GM19099 (cell line): Measurements from ENCODE around the gene TAPBPL.

Experiments
- POLR2A ChIP-seq: IDR thresholded peaks from 3 replicates; pipeline ENCODE4 v1.6.1; 2011; ENCODE audit warnings: low read depth; ENCODE audit not compliant: insufficient read length; ENCODE audit errors: extremely low read depth

Gene TAPBPL

DNA sequence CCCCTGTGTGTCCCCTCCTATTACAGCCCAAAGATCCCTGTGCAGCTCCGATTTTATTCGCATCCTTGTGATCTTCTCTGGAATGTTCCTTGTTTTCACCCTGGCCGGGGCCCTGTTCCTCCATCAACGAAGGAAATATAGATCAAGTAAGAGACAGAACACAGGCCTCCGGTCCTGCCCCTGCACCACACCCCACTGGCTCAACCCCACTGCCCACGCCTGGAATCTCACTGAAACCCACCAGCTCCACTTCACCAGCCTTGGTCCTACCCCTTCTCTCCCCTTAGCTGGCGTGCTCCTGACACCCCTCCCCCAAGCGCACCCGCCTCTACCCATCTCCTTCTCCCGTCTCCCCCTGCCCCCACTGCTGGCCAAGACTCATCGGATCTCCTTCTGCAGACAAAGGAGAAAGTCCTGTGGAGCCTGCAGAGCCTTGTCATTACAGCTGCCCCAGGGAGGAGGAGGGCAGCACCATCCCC lies 934 bp upstream of the TAPBPL start:
- TF ChIP-seq POLR2A = no peak

DNA sequence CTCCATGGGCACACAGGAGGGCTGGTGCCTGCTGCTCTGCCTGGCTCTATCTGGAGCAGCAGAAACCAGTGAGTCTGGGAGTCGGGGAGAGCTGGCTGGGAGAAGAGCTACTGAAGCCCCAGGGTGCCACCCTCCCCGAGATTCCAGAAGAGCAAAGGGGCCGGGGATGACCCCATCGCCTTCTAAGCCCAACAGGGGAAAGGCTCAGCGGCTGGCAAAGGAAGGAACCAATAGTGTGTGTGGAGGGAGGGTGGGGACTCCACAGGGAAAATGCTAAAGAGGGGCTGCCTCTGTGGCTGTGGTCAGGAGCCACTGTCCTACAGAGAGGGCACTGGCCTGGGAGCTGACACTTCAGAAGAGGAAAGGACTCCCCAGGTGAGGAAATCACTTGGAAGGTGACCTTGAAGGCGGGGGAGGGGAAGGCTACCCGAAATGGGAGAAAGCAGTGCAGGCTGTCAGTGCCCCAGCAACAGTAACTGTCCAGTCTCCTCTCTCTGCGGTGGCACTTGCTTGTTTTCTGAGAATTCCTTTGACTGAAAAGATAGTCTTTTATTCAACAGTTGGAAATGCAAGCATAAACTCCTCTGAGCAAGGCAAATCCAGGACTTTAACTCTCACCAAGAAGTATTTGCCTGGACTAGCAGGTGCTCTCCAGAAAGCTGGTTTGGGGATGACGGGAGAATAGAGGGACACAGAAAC lies 552 bp downstream of the TAPBPL start:
- TF ChIP-seq POLR2A = no peak

DNA sequence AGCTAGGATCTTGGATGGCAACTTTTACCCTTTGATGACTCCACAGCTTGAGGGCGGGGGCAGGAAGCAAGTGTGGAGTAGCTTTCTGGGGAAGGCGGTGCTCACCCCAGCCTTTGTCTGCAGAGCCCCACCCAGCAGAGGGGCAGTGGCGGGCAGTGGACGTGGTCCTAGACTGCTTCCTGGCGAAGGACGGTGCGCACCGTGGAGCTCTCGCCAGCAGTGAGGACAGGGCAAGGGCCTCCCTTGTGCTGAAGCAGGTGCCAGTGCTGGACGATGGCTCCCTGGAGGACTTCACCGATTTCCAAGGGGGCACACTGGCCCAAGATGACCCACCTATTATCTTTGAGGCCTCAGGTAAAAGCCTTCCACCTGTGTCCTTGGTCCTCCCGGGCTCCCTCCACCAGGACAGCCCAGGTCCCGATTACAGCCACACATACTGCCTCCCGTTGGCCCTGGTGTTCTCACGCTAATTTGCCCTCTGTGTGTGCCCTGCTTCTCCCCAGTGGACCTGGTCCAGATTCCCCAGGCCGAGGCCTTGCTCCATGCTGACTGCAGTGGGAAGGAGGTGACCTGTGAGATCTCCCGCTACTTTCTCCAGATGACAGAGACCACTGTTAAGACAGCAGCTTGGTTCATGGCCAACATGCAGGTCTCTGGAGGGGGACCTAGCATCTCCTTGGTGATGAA lies 1.2 kb downstream of the TAPBPL start:
- peak; percentile 36 for TF ChIP-seq POLR2A

DNA sequence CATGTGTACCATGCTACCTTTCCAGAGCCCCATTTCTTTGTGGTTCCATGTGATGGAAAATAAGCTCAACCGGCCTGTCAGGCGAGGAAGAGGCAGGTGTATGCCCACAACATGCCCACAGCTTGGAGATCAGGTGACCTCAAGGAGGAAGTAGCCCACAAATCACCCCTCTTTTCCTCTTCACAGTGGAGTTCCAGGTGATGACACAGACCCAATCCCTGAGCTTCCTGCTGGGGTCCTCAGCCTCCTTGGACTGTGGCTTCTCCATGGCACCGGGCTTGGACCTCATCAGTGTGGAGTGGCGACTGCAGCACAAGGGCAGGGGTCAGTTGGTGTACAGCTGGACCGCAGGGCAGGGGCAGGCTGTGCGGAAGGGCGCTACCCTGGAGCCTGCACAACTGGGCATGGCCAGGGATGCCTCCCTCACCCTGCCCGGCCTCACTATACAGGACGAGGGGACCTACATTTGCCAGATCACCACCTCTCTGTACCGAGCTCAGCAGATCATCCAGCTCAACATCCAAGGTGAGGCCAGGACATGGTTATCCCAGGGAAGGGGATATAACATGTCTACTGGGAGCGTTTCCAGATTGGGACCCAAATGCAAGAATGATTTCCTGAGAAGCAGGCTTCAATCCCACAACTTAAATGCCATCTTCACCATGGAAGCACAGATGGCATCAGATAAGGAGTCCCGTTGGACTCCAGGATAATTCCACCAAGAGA lies 5.5 kb downstream of the TAPBPL start:
- TF ChIP-seq POLR2A = no peak

DNA sequence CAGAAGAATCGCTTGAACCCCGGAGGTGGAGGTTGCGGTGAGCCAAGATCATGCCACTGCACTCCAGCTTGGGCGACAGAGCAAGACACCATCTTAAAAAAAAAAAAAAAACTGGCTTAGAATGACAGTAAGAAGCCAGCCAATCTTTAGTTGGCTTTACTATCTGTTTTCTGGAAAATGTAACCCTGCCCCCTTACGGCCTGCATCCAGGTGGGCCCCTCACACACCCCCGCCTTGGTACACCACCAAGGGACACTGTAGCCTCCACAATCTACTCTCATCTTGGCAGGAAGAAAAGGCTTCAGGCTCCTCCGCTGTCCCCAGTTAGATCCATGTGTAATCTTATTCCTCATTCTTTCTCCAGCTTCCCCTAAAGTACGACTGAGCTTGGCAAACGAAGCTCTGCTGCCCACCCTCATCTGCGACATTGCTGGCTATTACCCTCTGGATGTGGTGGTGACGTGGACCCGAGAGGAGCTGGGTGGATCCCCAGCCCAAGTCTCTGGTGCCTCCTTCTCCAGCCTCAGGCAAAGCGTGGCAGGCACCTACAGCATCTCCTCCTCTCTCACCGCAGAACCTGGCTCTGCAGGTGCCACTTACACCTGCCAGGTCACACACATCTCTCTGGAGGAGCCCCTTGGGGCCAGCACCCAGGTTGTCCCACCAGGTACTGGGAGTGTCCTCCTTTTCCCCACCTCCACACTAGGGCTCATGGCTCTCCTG lies 6.6 kb downstream of the TAPBPL start:
- peak; percentile 18 for TF ChIP-seq POLR2A

DNA sequence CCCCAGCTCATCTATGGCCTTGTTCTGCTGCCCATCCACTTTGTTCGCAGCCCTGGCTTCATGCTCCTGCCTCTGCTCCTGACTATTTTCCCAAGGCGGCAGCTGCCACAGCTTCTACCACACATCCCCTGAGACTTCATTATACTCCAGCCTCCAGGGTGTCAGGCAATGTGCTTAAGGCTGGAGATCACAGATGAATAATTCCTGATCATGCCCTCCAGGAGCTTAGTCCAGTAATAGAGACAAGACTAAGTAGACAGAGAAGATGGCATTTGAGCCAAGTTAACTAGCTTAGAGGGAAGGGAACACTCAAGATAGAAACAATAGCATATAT lies 7.1 kb downstream of the TAPBPL start:
- no peak for TF ChIP-seq POLR2A

DNA sequence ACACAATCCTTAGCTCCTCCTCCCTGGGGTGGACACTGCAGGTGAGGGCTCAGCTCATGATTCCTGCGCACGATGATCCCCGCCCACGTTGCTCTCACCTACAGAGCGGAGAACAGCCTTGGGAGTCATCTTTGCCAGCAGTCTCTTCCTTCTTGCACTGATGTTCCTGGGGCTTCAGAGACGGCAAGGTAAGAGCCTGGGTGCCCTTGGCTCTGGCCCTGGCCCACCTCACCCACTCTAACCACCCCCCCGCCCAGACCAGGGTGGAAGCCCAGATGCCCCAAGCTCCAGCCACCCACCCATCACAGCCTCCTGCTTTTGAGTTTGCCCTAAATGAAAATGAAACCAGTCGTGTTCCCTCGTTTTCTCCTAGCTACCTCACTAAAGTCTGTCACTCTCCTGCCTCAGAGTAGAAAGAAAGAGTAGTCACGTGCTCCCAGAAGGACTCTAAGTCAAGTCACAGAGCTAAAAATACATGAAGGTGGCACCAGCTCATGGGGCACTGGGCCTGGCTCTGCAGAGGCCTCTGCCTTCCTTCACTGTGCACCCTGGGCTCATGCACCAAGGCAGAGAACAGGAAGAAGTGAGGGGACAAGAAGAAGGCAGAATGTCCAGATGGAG lies 9.0 kb downstream of the TAPBPL start:
- no peak for TF ChIP-seq POLR2A

DNA sequence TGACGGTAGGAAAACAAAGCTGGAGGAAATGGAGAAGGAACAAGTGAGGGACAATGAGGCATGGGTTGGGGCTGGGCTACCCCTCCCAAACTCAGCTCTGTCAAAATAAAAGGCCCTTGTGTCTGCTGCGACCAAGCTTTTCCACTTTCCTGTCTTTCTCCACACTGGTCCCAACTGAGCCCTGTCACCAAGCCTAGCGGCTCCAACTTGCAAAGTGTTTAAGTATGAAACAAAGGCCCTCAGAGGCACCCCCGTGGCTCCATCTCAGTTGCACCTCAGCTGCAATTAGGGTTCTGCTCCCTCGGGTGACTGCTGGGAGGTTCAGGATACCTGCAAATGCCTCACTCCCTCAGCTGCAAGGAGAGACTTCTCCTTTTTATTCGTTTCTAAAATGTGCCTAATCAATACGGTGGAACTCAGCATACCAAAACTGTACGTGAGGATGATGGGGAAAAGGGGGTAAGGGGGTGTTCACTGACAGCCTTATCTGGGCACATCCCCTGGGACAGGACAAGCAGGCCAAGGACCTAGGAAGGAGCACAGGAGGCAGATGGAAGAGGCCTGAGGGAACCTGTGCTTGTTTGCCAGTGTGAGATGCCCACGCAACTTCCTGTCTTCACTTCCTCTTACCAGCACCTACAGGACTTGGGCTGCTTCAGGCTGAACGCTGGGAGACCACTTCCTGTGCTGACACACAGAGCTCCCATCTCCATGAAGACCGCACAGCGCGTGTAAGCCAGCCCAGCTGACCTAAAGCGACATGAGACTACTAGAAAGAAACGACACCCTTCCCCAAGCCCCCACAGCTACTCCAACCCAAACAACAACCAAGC lies 9.8 kb downstream of the TAPBPL start:
- TF ChIP-seq POLR2A = peak; percentile 62

DNA sequence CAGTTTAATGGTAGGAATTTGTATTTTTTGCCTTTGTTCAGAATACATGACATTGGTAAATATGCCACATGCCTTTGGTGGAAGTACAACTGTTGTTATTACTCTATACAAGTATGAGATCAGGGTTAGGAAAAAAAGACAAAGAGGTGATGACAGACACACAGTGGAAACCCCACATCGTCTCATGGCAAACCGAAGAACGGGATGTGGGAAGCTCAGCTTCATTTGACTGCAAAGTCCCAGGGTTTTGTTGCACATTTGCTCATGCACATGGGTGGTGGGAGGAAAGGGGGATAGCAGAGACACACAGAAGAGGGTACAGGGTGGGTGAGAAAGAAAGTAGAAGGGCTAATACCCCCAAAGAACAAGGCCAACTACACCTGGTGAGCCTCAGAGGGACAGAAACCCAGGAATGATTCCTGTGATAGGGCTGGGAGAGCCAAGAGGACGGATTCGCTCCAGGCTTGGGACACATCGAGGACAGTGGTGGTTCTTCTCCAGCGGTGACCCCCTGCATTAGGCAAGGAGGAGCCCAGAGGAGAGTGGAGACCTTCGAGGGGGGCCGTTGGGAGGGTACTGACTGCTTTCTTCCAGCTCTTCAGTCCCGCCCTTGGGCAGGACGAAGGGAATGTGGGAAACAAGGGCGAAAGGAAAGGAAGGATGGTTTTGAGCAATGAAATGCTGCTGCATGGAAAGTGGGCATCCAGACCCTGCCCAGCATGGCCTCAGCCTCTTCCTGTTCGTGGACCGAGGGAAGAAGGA lies 10.6 kb downstream of the TAPBPL start:
- no peak for TF ChIP-seq POLR2A

DNA sequence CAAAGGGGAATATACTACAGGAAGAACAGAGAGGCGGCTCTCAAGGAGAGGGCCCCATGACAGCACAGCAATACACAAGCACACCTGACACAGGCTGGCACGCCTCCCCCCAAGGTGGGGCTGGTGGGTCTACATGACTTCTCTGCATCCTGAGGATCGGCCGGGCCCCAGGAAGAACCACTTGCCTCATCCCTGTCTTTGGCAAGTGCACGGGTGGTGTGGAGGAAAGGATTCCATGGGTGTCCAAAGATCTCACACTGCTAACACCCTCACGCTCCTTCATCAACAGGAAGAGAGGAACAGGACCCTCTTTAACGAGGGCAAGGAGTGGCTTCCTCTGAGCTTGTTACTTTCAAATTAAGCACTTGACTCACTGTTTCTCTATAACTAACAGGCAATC lies 11.4 kb downstream of the TAPBPL start:
- TF ChIP-seq POLR2A = no peak

DNA sequence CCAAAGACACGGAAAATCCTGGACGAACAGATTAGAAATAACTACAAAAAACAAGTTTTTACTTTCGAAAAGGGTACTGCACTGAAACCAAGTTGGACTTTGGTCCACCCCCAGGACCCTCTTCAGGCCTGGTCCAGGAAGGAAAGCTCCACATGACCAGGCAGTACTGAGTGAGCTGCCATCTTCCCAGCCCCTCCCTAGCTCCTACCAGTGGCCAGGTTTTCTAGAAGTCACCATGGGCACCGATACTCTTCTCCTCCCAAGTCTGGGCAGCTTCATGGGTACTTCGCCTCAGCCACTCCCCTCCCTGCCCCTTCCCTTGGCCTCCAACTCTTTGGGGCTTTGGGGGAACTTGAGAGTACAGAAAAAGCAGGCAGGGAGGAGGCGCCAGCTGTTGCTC lies 12.0 kb downstream of the TAPBPL start:
- TF ChIP-seq POLR2A = no peak

DNA sequence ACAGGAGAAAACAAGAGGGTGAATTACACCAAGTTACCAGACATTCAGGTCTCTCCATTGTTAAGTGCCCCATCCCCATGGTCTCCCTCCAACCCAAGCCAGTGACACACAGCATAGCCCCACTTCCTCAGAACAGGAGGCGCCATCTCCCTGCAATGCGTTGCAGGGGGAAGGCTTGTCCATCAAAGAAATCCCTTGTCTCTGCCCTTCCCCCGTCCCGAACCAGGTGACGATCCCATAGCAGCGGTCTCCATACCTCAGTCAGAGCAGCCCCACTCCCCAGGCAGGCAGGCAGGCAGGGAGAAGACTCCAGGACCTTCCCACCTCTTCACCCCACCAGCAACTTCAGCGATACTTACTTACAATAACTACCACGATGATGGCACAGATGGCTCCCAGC lies 12.7 kb downstream of the TAPBPL start:
- peak; percentile 40 for TF ChIP-seq POLR2A

DNA sequence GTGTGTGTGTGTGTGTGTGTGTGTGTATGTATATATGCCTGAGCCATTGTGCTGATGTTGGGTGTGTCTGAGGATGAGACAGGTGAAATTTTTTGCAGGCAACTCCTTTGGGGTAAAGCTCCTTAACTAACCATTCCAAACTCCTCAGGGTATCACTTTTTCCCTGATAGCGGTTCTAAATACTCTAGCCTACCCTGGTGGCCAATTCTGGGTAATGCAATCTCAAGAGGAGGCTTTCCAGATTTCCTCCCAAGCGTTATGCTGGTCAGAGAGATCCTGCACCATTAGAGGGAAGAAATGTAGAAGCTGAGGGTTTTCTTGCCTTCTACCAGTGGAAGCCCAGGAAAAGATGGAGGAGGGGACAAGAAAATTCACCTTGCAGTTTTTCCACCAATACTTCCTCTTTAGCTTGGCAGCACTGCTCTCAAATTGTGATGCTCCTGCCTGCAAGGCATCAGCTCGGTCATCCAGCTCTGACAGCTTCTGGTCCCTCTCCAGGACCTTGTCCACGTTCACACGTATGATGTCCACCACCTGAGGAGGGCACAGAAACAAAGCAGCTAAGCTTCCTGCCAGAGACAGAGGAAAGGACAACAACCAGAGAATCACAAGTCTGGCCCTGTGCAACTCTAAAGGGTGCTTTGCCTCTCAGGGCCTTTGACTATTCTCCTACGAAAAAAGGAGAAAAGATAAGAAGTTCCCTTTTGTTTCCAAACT lies 13.8 kb downstream of the TAPBPL start:
- TF ChIP-seq POLR2A = no peak
